H1 (cell line): ENCODE data around the gene ENTPD2.

Experiments used
- ATF3 ChIP-seq: IDR thresholded peaks from 2 replicates; pipeline ENCODE4 v1.6.1; 2011; ENCODE audit warnings: low read depth, mild to moderate bottlenecking, low read length; ENCODE audit not compliant: insufficient read depth
- BCL11A ChIP-seq, 2 experiments: IDR thresholded peaks; one replicate each; pipeline ENCODE4 v1.6.1; 2011; ENCODE audit warnings: low read depth in 2 of 2, low read length in 2 of 2, mild to moderate bottlenecking in 2 of 2
- CHD2 ChIP-seq: IDR thresholded peaks from 2 replicates; pipeline ENCODE4 v1.6.1; 2012; ENCODE audit warnings: low read length, improper control_type of control experiment
- CTCF ChIP-seq, 3 experiments: IDR thresholded peaks; 1 replicate in 2 of 3; 2 replicates in 1 of 3; pipeline versions ENCODE4 v1.5.1 to v1.6.1; 2011; ENCODE audit warnings: low read length in 3 of 3, mild to moderate bottlenecking in 3 of 3, inconsistent platforms in 2 of 3, low read depth in 1 of 3, moderate library complexity in 1 of 3; ENCODE audit not compliant: insufficient read depth in 1 of 3; ENCODE audit errors: control extremely low read depth in 1 of 3
- EP300 ChIP-seq, 2 experiments: IDR thresholded peaks; 1 replicate in 1 of 2; 2 replicates in 1 of 2; pipeline ENCODE4 v1.6.1; 2011 to 2012; ENCODE audit warnings: low read depth in 2 of 2, low read length in 2 of 2, mild to moderate bottlenecking in 2 of 2, borderline replicate concordance in 1 of 2, inconsistent platforms in 1 of 2, moderate library complexity in 1 of 2
- EZH2 ChIP-seq: fragments of 200-600 bp; sonication (generic); IDR thresholded peaks from 2 replicates; pipeline ENCODE4 v1.7.1; 2012; ENCODE audit warnings: low read depth, mild to moderate bottlenecking, moderate library complexity, low read length, inconsistent platforms; ENCODE audit not compliant: severe bottlenecking
- FOSL1 ChIP-seq: IDR thresholded peaks from 2 replicates; pipeline ENCODE4 v1.6.1; 2011; ENCODE audit warnings: mild to moderate bottlenecking, low read depth, low read length, moderate library complexity; ENCODE audit not compliant: insufficient read depth
- MAX ChIP-seq: IDR thresholded peaks from 2 replicates; pipeline ENCODE4 v1.6.1; 2012; ENCODE audit warnings: inconsistent platforms
- POLR2A ChIP-seq, 2 experiments: IDR thresholded peaks; 1 replicate in 1 of 2; 2 replicates in 1 of 2; pipeline ENCODE4 v1.6.1; 2011; ENCODE audit warnings: low read depth in 2 of 2, low read length in 2 of 2, mild to moderate bottlenecking in 2 of 2; ENCODE audit errors: control extremely low read depth in 1 of 2
- POLR2AphosphoS5 ChIP-seq: IDR thresholded peaks from 2 replicates; pipeline ENCODE4 v1.6.1; 2011; ENCODE audit warnings: low read depth, low read length
- RFX5 ChIP-seq: IDR thresholded peaks from 2 replicates; pipeline ENCODE4 v1.6.1; 2011; ENCODE audit warnings: low read depth, low read length, improper control_type of control experiment, borderline replicate concordance
- ZNF274 ChIP-seq: IDR thresholded peaks from 2 replicates; pipeline ENCODE4 v1.7.0; 2012; ENCODE audit warnings: low read length, borderline replicate concordance; ENCODE audit errors: extremely low read depth

GRCh38 chr9:137015976-137016375 lies 37.9 kb downstream of the ENTPD2 start:
- no peak for TF ChIP-seq CTCF (IDR thresholded peaks at IDR 0.05; ENCODE audit: control extremely low read depth in 1 of 3, insufficient read depth in 1 of 3, low read depth in 1 of 3, low read length in 3 of 3)
- no peak for TF ChIP-seq POLR2AphosphoS5
- TF ChIP-seq CHD2 = no peak
- no peak for TF ChIP-seq RFX5
- TF ChIP-seq EZH2 = no peak
- TF ChIP-seq EP300 (IDR thresholded peaks at IDR 0.05; ENCODE audit: borderline replicate concordance in 1 of 2, low read depth in 2 of 2, low read length in 2 of 2) = no peak
- no peak for TF ChIP-seq BCL11A (IDR thresholded peaks at IDR 0.05; ENCODE audit: low read depth in 2 of 2, low read length in 2 of 2)
- TF ChIP-seq POLR2A (IDR thresholded peaks at IDR 0.05; ENCODE audit: control extremely low read depth in 1 of 2, low read depth in 2 of 2, low read length in 2 of 2) = no peak
- no peak for TF ChIP-seq ATF3
- no peak for TF ChIP-seq FOSL1
- TF ChIP-seq MAX = no peak
- TF ChIP-seq ZNF274 = no peak
